EH (cell line): Measurements from ENCODE around the gene L3MBTL1.
"Not testable (repeated sequence)": the region's sequence is repeated elsewhere in the genome, so short reads cannot be mapped to it uniquely, and the experiment has no call there.

Experiments used
- DNase-seq: peaks from one replicate; pipeline ENCODE4 v3.0.0-alpha.2; 2015; ENCODE audit warnings: low read depth

The L3MBTL1 gene

GRCh38 chr20:43507150-43508080 lies at the start of gene L3MBTL1:
Gene L3MBTL1 (plus strand): TSS chr20:43507697. CDS start chr20:43513504, 5,807 bp downstream.
- peak; percentile 35 for DNase-seq

GRCh38 chr20:43458422-43458924 lies 49.0 kb upstream of the L3MBTL1 start:
- peak; percentile 19 for DNase-seq

GRCh38 chr20:43459022-43459942 lies 48.2 kb upstream of the L3MBTL1 start:
- DNase-seq: no peak

DNA sequence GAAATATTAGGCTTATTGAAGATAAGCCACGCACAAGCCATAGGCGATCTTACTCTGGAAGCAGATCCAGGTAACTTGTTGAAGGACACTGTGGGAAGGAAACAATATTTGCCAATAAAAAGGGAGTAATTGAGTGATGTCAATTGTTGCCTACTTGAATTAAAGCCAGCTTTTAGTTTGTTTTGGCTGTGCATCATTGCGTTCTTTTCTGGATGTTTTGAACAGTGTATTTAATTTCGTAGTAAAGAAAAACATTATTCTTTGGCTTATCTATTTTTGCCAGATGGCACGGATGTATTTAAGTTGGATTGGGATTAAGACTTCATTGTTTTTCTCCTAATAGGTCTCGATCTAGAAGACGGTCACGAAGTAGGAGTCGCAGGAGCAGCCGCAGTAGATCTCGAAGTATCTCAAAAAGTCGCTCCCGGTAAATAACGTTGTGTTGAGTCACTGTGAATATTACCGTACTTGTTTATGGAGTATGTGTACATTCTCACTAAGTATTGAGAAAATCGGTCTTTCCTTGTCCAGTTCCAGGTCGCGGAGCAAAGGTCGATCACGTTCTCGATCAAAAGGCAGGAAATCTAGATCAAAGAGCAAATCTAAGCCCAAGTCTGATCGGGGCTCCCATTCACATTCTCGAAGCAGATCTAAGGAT lies 47.2 kb upstream of the L3MBTL1 start:
- DNase-seq: no peak

DNA sequence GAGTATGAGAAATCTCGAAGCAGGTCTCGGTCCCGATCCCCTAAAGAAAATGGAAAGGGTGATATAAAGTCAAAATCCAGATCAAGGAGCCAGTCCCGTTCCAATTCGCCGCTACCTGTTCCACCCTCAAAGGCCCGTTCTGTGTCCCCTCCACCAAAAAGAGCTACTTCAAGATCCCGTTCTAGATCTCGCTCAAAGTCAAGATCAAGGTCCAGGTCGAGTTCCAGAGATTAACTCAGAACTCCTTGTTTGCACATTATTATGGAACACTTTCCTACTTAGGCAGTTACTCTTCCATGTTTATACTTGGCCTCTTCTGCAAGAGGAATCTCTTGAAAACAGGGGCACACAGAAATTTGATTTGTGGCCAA lies 46.7 kb upstream of the L3MBTL1 start:
- DNase-seq: no peak

- DNase-seq: no peak
These were observed 45.4 kb upstream of the L3MBTL1 start for GRCh38 chr20:43461894-43462659.

GRCh38 chr20:43462660-43463526 lies 44.6 kb upstream of the L3MBTL1 start:
- DNase-seq: no peak

GRCh38 chr20:43463527-43464218 lies 43.8 kb upstream of the L3MBTL1 start:
- no peak for DNase-seq

DNA sequence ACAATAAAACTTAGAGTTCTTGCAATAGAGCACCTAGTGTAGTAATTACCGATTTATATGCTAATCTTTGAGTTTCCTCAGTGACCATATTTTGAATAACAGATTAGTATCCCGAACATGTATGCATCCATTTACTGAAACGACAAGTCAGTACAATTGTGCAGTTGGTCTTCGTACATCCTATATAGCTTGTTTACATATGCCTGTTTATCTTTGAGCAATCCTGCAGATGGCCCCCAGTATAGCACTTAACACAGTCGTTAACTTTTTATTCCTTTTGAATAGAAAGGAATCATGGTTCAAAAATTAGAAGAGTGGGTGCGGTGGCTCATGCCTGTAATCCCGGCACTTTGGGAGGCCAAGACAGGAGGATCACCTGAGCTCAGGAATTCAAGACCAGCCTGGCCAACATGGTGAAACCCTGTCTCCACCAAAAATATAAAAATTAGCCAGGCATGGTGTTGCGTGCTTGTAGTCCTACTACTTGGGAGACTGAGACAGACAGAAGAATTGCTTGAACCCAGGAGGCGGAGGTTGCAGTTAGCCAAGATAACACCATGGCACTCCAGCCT lies 43.2 kb upstream of the L3MBTL1 start:
- no peak for DNase-seq

GRCh38 chr20:43465625-43465943 lies 41.9 kb upstream of the L3MBTL1 start:
- no peak for DNase-seq

DNA sequence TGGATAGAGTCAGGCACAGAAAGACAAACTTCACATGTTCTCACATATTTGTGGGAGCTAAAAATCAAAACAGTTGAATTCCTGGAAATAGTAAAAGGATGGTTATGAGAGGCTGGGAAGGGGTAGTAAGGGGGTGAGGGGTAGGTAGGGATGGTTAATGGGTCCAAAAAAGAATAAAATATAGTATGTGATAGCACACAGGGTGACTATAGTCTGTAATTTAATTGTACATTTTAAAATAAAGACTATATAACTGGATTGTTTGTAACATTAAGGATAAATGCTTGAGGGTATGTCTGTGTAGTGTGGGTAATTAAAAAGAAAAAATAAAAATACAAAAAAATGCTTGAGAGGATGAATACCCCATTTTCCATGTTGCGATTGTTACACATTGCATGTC lies 39.9 kb upstream of the L3MBTL1 start:
- no peak for DNase-seq

DNA sequence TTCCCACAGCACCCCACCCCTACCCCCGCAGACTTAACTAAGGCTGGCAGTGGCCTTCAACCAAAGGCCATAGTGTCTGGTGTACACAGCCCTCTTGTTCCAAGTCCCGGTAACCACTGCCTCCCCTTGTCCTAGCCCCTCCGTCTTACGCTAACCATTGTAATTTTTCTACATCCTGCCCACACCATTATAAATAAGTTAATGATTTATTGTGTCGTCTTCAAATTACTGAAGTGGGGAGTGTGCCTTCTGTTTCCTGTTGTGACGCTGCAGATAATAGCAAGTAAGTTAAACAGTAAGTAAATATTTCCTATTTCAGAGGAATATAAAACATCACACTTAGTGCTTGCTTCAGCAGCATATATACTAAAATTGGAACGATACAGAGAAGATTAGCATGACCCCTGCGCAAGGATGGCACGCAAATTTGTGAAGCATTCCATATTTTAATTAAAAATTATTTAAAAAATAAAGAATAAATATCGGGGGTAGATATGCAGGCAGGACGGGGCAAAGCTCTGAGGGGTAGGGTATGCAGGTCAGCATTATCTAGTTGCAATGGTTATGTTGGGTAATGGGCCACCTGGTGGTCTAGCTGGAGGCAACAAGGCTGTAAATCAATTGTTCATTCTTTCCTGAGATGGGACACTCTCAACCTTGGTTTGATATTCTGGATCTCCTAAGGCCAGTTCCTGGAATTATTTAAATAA lies 34.7 kb upstream of the L3MBTL1 start:
- no peak for DNase-seq

DNA sequence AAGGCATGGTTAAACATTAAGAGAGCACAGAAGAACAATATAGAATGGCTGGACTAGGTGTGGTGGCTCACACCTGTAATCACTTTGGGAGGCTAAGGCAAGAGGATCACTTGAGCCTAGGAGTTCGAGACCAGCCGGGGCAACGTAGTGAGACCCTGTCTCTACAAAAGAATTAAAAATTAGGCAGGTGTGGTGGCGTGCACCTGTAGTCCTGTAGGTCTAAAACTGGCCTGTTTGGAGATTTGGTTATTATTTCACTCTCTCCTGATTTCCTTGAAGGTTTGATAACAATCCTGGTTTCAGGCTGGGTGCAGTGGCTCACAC lies 34.2 kb upstream of the L3MBTL1 start:
- DNase-seq: no peak

- no peak for DNase-seq
These were observed 30.3 kb upstream of the L3MBTL1 start for GRCh38 chr20:43477193-43477592.

- DNase-seq: no peak
These were observed 29.9 kb upstream of the L3MBTL1 start for GRCh38 chr20:43477619-43478018.

DNA sequence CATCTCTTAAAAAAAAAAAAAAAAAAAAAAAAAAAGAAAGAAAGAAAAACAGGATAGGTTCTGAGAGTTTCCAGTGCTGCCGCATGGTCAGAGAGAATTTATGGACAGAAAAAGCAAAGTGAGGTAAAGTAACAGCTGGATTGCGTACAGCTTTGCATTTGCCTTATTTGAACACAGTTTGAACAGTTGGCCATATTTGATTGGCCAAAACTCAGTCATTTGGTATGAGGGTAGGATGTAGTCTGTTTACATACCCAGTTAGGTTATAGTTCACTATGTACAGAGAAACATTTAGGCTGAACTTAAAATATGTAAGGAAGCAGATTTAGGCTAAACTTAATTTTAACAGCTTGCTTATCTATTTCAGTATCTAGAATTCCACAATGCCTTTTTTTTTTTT lies 17.5 kb upstream of the L3MBTL1 start:
- no peak for DNase-seq

GRCh38 chr20:43492101-43492500 lies 15.4 kb upstream of the L3MBTL1 start:
- DNase-seq: peak; percentile 54

DNA sequence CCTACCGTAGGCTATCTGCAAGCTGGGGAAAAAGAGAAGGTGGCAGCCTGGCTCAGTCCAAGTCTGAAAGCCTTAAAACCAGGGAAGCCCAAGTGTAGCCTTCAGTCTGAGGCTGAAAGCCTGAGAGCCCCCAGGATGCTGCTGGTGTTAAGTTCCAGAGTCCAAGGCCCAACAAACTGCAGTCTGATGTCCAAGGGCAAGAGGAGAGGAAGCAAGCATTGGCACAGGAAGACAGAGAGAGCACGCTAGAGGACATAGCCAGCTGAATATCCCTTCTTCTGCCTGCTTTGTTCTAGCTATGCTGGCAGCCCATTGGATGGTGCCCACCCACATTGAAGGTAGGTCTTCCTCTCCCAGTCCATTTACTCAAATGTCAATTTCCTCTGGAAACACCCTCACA lies 12.1 kb upstream of the L3MBTL1 start:
- DNase-seq: no peak

GRCh38 chr20:43502021-43502420 lies 5.5 kb upstream of the L3MBTL1 start:
- DNase-seq: not testable (repeated sequence)
